Sigmoid colon (tissue), 7 donors: Measurements from ENCODE around the gene CDIPT. TPM values are rescaled to one million over a fixed set of nuclear protein-coding genes. Genes with fewer than 3 reads are reported as not detected.

Source experiments
- DNase-seq: peaks from one replicate; pipeline ENCODE4 v3.0.0-alpha.2; 2019
- H3K27ac ChIP-seq, 4 donors: fragments of 200-600 bp; sonication (generic); one replicate each; pipeline ENCODE4 v1.5.1; 2016 to 2019; ENCODE audit warnings: mild to moderate bottlenecking in 1 of 4
- H3K27me3 ChIP-seq, 3 donors: fragments of 200-600 bp; sonication (generic); one replicate each; pipeline ENCODE4 v1.5.1; 2019; ENCODE audit warnings: mild to moderate bottlenecking in 1 of 3
- H3K36me3 ChIP-seq, 4 donors: fragments of 200-600 bp; sonication (generic); one replicate each; pipeline ENCODE4 v1.5.1; 2016 to 2019
- H3K4me1 ChIP-seq, 4 donors: fragments of 200-600 bp; sonication (generic); one replicate each; pipeline ENCODE4 v1.5.1; 2017 to 2019
- H3K4me3 ChIP-seq, 4 donors: fragments of 200-600 bp; sonication (generic); one replicate each; pipeline ENCODE4 v1.5.1; 2017 to 2019; ENCODE audit warnings: mild to moderate bottlenecking in 2 of 4, moderate library complexity in 1 of 4
- H3K9me3 ChIP-seq, 4 donors: fragments of 200-600 bp in 3 of 4; sonication (generic) in 3 of 4; one replicate each; pipeline versions ENCODE4 v1.5.1 to v1.6.1; 2013 to 2019
- EP300 ChIP-seq, 4 donors: sonication (generic); formaldehyde crosslinking; IDR thresholded peaks; one replicate each; pipeline ENCODE4 v1.6.1; 2017; ENCODE audit warnings: antibody characterized with exemption in 4 of 4
- POLR2A ChIP-seq, 2 donors: fragments of 450-650 bp; IDR thresholded peaks; one replicate each; pipeline ENCODE4 v1.6.1; 2016; ENCODE audit warnings: antibody characterized with exemption in 2 of 2, mild to moderate bottlenecking in 2 of 2, moderate library complexity in 2 of 2
- POLR2AphosphoS5 ChIP-seq, 4 donors: sonication (generic); formaldehyde crosslinking; IDR thresholded peaks; one replicate each; pipeline ENCODE4 v1.6.1; 2017; ENCODE audit warnings: antibody characterized with exemption in 4 of 4
- WGBS, 2 donors: extraction: QIAGEN DNeasy Blood & Tissue Kit; methylation state at CpG; one replicate each; pipeline ENCODE4 v1.1.7; 2013; 5-methylcytosine and 5-hydroxymethylcytosine counted together
- intact Hi-C: fragments of 100-400 bp; cut with DNase I; formaldehyde crosslinking; loops from one replicate; pipeline ENCODE4 v1.15.1; 2023
- polyA plus RNA-seq, 3 donors: library from polyadenylated mRNA; stranded (reverse); fragments of 200-250 nt; gene quantifications; one replicate each; pipeline ENCODE4 v1.2.3, GENCODE V29; 2013
- small RNA-seq, 3 donors: library from RNA; depleted of rRNA; stranded (forward); fragments of <200 nt; gene quantifications; one replicate each; pipeline ENCODE3, GENCODE V24; 2016
- total RNA-seq, 4 donors: library from RNA; depleted of rRNA; stranded (reverse); fragments of >200 nt; gene quantifications; one replicate each; pipeline ENCODE4 v1.1.0, GENCODE V29; 2016
- TF ChIP-seq, protein P1 (sequence below), 4 experiments: fragments of 450-650 bp in 3 of 4; fragments of 200-600 bp in 1 of 4; IDR thresholded peaks; one replicate each; pipeline ENCODE4 v1.5.1; 2016 to 2019; ENCODE audit warnings: antibody characterized with exemption in 4 of 4, mild to moderate bottlenecking in 3 of 4, moderate library complexity in 2 of 4
- donor health status: healthy with polysubstance abuse.
- donor health status: Bipolar disorder and iron deficiency.
- donor health status: healthy.

The CDIPT gene
- total and polyA plus RNA-seq, 7 donors = 39.8 to 120 (median 107) TPM

DNA sequence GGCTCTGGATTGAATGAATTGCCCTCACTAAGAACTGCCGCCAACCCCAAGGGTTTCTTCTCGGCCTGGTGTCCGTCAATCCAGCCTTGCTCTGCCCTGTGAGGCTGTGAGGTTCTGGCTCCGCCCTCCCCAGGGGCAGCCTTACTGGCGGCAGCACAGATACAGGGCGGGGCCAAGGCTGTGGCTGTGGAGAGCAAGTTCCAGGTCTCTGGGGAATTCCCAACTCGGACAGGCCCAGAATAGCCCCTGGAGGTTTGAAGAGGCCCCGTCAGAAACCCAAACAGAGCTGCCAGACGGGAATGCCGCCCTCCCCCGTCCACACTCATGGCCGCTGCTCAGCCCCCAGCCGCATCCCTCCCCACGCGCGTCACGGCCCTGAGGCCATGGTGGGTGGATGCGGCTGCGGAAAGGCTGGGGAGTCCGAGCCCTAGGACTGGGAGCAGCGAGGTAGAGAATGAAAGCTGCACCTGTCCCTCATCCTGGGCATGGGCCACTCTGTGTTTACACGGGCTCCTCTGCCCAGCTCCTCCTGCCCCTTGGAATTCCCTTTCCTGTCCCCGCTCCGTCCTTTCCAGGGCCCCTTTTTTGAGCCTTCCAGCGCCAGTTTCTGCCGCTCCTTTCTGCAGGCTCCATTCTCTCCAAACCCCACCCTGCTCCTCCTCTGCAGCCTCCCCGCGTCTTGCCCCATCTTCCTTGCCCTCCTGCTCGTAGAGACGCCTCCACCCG is 51.7 kb downstream of the CDIPT start:
- intact Hi-C loops = loop anchor here (5.0 to 10.0 kb wide), 3 partner anchors 256 to 843 kb away; partner anchors contain the start of genes ALDOA, FBRS, PRR14 and TBX6
- 0 to 2% methylated on average over 31 of the region's 31 CpGs for WGBS, 2 donors

DNA sequence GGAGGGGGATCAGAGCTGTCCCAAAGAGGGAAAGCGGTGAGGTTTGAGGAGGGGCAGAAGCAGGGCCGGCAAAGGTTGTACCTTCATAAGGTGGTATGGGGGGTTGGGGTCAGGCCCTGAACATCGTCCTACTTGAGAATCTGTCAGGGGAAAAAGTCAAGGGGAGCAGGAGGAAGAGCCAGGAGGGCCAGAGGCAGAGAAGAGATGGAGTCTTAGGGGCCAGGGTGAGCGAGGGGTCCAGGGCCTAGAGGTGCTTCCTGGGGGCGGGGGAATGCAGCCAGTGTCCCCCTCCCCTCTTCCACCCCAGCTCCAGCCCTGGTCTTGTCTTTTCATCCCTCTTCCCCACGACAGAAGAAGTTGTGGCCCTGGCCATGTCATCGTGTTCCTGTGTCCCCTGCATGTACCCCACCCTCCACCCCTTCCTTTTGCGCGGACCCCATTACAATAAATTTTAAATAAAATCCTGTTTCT is 52.3 kb downstream of the CDIPT start:
- H3K27ac ChIP-seq = peak overlapping the region; percentile 94 to 97 (median 95)
- WGBS, 2 donors = 23 to 38% methylated on average over 9 of the region's 9 CpGs
- TF ChIP-seq EP300 (IDR thresholded peaks at IDR 0.05) = no peak
- no peak for TF ChIP-seq POLR2A (IDR thresholded peaks at IDR 0.05)
- no peak for TF ChIP-seq POLR2AphosphoS5 (IDR thresholded peaks at IDR 0.05)
- TF ChIP-seq, protein P1, sequence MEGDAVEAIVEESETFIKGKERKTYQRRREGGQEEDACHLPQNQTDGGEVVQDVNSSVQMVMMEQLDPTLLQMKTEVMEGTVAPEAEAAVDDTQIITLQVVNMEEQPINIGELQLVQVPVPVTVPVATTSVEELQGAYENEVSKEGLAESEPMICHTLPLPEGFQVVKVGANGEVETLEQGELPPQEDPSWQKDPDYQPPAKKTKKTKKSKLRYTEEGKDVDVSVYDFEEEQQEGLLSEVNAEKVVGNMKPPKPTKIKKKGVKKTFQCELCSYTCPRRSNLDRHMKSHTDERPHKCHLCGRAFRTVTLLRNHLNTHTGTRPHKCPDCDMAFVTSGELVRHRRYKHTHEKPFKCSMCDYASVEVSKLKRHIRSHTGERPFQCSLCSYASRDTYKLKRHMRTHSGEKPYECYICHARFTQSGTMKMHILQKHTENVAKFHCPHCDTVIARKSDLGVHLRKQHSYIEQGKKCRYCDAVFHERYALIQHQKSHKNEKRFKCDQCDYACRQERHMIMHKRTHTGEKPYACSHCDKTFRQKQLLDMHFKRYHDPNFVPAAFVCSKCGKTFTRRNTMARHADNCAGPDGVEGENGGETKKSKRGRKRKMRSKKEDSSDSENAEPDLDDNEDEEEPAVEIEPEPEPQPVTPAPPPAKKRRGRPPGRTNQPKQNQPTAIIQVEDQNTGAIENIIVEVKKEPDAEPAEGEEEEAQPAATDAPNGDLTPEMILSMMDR (IDR thresholded peaks at IDR 0.05) = no peak
- H3K9me3 ChIP-seq = no peaks in the 10 kb centered on the region
- intact Hi-C loops = loop anchor here (5.0 to 10.0 kb wide), 3 partner anchors 257 to 844 kb away; partner anchors contain the start of genes ALDOA, FBRS, PRR14 and TBX6
- H3K36me3 ChIP-seq = peaks cover 0 to 22% (median 8%) of the 10 kb centered on the region in 4 donors
- H3K4me3 ChIP-seq = peak overlapping the region in 1 of 4 donors; percentile 66
- H3K4me1 ChIP-seq = peaks cover 0 to 81% (median 75%) of the 10 kb centered on the region in 4 donors
- no peak for DNase-seq
- H3K27me3 ChIP-seq = no peaks in the 10 kb centered on the region

More for the DNA sequence above, 51.7 kb downstream of the CDIPT start:
- peak overlapping the region; percentile 46 to 66 (median 60) for H3K4me3 ChIP-seq
- no peaks in the 10 kb centered on the region for H3K27me3 ChIP-seq
- DNase-seq = peak; percentile 99
- peaks cover 0 to 22% (median 8%) of the 10 kb centered on the region in 4 donors for H3K36me3 ChIP-seq
- peaks cover 0 to 81% (median 75%) of the 10 kb centered on the region in 4 donors for H3K4me1 ChIP-seq
- TF ChIP-seq POLR2AphosphoS5 (IDR thresholded peaks at IDR 0.05) (peak; percentile 44 to 79 (median 78)), EP300 (IDR thresholded peaks at IDR 0.05) (no peak)
- no peaks in the 10 kb centered on the region for H3K9me3 ChIP-seq
- peak overlapping the region; percentile 94 to 97 (median 95) for H3K27ac ChIP-seq

DNA sequence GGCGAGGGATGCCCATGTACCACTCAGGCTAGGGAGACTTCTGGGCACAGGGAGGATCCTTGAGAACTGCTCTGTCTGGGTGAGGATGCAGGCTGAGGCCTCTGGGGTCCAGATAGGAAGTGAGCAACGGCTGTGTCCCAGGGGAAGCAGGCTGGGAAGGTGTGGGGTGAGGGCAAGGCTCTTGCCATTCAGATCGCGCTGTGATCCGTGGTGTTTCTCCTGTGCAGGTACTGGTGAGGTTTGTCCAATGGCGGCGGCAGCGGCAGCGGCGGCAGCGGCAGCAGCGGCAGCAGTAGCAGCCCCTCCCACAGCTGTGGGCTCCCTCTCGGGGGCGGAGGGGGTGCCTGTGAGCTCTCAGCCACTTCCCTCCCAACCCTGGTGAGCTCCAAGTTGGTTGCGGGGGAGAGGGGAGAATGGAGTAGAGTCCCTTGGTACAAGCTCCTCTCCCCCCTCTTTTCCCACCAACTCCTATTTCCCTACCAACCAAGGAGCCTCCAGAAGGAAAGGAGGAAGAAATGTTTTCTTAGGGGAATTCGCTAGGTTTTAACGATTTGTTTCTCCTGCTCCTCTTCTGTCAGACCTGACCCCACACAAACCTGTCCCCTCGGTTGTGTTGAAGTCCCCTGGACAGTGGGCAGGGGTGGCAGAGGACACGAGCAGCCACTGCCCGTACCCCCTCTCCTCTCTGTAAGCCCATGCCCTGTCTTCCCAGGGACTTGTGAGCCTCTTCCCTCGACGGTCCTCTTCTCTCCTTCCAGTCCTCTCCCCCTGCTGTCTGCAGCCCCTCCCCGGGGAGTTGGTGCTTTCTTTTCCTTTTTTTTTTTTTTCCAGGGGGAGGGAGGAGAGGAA is 53.0 kb downstream of the CDIPT start:
- Histone ChIP-seq H3K27me3 (no peaks in the 10 kb centered on the region), H3K9me3 (no peaks in the 10 kb centered on the region), H3K36me3 (peaks cover 0 to 22% (median 8%) of the 10 kb centered on the region in 4 donors), H3K27ac (peak overlapping the region; percentile 94 to 97 (median 95)), H3K4me3 (no peak overlapping the region), H3K4me1 (peaks cover 0 to 78% (median 72%) of the 10 kb centered on the region in 4 donors)
- 52 to 58% methylated on average over 23 of the region's 23 CpGs for WGBS, 2 donors
- intact Hi-C loops = loop anchor here (5.0 to 10.0 kb wide), 3 partner anchors 257 to 845 kb away; partner anchors contain the start of genes ALDOA, FBRS, PRR14 and TBX6
- DNase-seq = no peak
- TF ChIP-seq, protein P1 (IDR thresholded peaks at IDR 0.05) = no peak
- TF ChIP-seq POLR2AphosphoS5 (IDR thresholded peaks at IDR 0.05) (no peak), EP300 (IDR thresholded peaks at IDR 0.05) (no peak), POLR2A (IDR thresholded peaks at IDR 0.05) (no peak)

DNA sequence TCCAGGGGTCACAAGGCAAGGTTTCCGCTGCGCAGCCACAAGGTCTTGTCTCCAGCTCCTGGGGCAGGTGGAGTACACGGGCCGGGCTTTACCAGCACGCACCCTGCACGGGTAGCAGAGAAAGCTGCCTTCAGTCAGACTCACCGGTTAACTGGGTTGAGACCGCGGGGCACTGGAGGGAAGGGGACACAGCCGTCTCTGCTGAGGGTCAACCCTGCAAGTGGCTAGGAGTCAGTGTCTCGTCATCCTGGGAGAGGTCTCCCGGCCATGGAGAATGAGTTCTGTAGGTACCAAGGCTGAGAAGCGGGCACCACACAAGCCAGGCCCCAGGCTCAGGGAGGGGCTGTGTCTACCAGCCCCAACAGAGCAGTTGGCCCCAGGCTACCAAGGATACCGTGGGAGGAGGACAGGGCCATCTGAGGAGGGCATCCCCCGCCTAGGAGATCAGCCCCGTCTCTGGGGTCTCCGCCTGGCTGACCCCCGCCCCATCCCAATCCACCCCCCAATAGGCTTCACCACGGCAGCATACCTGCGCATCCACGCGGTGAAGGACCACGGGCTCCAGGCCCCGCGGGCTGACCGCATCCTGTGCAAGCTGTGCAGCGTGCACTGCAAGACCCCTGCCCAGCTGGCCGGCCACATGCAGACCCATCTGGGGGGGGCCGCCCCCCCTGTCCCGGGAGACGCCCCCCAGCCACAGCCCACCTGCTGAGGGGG is 53.8 kb downstream of the CDIPT start:
- Histone ChIP-seq H3K4me3 (peak overlapping the region in 1 of 4 donors; percentile 59), H3K27me3 (no peaks in the 10 kb centered on the region), H3K27ac (peak overlapping the region; percentile 94 to 97 (median 95)), H3K36me3 (peaks cover 0 to 22% (median 8%) of the 10 kb centered on the region in 4 donors), H3K4me1 (peaks cover 0 to 75% (median 69%) of the 10 kb centered on the region in 4 donors), H3K9me3 (no peaks in the 10 kb centered on the region)
- TF ChIP-seq, protein P1 (IDR thresholded peaks at IDR 0.05) = no peak
- 72 to 81% methylated on average over 31 of the region's 31 CpGs for WGBS, 2 donors
- intact Hi-C loops = no loop called here
- no peak for DNase-seq

Small RNAs within 50 kb of the gene (small RNA-seq; reads per million reads assigned to genes)
- gene AC009133.6 = 0 reads per million in 3 donors
- 0 reads per million in 3 donors for gene AC120114.4

Other genes with a start within 250 kb of the CDIPT start
- gene SPN, start 200.0 kb downstream of the CDIPT start, total RNA-seq = 1 to 10 TPM in 2 of 4 donors, under 1 TPM in 2; 0.28 to 1.6 (median 0.94) TPM
- 10 to 100 TPM in 1 of 3 donors, 1 to 10 TPM in 1, under 1 TPM in 1; 0.60 to 13.3 (median 6.7) TPM for gene SPN, start 200.0 kb downstream of the CDIPT start, polyA plus RNA-seq
- gene QPRT, start 184.0 kb downstream of the CDIPT start, total RNA-seq = 10 to 100 TPM in 2 of 4 donors, 1 to 10 TPM in 2; 4.3 to 11.1 (median 7.4) TPM
- 10 to 100 TPM; 22.2 to 40.5 (median 34.7) TPM for gene QPRT, start 184.0 kb downstream of the CDIPT start, polyA plus RNA-seq
- 1 to 10 TPM in 2 of 4 donors, under 1 TPM in 2; 0.82 to 2.5 (median 1.0) TPM for gene C16orf54, start 117.2 kb downstream of the CDIPT start, total RNA-seq
- gene C16orf54, start 117.2 kb downstream of the CDIPT start, polyA plus RNA-seq = 10 to 100 TPM in 1 of 3 donors, under 1 TPM in 1, not detected in 1; 0.46 to 10.1 TPM
- gene ZG16, start 85.0 kb downstream of the CDIPT start, total RNA-seq = 1 to 10 TPM in 1 of 4 donors, not detected in 3; 1.4 TPM
- gene ZG16, start 85.0 kb downstream of the CDIPT start, polyA plus RNA-seq = 1,000 to 10,000 TPM in 1 of 3 donors, 100 to 1,000 TPM in 2; 237 to 1,249 (median 770) TPM
- 10 to 100 TPM; 11.5 to 16.1 (median 13.7) TPM for gene KIF22, start 72.5 kb downstream of the CDIPT start, total RNA-seq
- 10 to 100 TPM; 28.0 to 71.5 (median 31.2) TPM for gene KIF22, start 72.5 kb downstream of the CDIPT start, polyA plus RNA-seq
- 100 to 1,000 TPM in 1 of 4 donors, 10 to 100 TPM in 3; 59.6 to 102 (median 67.2) TPM for gene MAZ, start 56.7 kb downstream of the CDIPT start, total RNA-seq
- 100 to 1,000 TPM; 137 to 226 (median 192) TPM for gene MAZ, start 56.7 kb downstream of the CDIPT start, polyA plus RNA-seq
- 10 to 100 TPM in 2 of 4 donors, 1 to 10 TPM in 2; 5.4 to 22.7 (median 9.6) TPM for gene PRRT2, start 51.0 kb downstream of the CDIPT start, total RNA-seq
- 1 to 10 TPM in 1 of 3 donors, under 1 TPM in 1, not detected in 1; 0.69 to 2.2 TPM for gene PRRT2, start 51.0 kb downstream of the CDIPT start, polyA plus RNA-seq
- 10 to 100 TPM; 18.5 to 29.9 (median 25.7) TPM for gene PAGR1, start 47.1 kb downstream of the CDIPT start, total RNA-seq
- gene PAGR1, start 47.1 kb downstream of the CDIPT start, polyA plus RNA-seq = 10 to 100 TPM; 20.4 to 36.6 (median 29.1) TPM
- 10 to 100 TPM; 62.3 to 94.5 (median 68.6) TPM for gene MVP, start 42.8 kb downstream of the CDIPT start, total RNA-seq
- 100 to 1,000 TPM; 201 to 368 (median 265) TPM for gene MVP, start 42.8 kb downstream of the CDIPT start, polyA plus RNA-seq
- gene SEZ6L2, start 36.3 kb upstream of the CDIPT start, total RNA-seq = 1 to 10 TPM in 3 of 4 donors, under 1 TPM in 1; 0.66 to 9.1 (median 1.4) TPM
- 1 to 10 TPM in 2 of 3 donors, under 1 TPM in 1; 0.60 to 6.2 (median 1.6) TPM for gene SEZ6L2, start 36.3 kb upstream of the CDIPT start, polyA plus RNA-seq
- gene ASPHD1, start 37.3 kb upstream of the CDIPT start, total RNA-seq = 1 to 10 TPM in 2 of 4 donors, under 1 TPM in 1, not detected in 1; 0.95 to 2.2 (median 2.1) TPM
- gene ASPHD1, start 37.3 kb upstream of the CDIPT start, polyA plus RNA-seq = 1 to 10 TPM; 2.4 to 3.4 (median 3.2) TPM
- 10 to 100 TPM in 3 of 4 donors, 1 to 10 TPM in 1; 9.8 to 20.5 (median 14.1) TPM for gene KCTD13, start 63.0 kb upstream of the CDIPT start, total RNA-seq
- gene KCTD13, start 63.0 kb upstream of the CDIPT start, polyA plus RNA-seq = 10 to 100 TPM in 2 of 3 donors, 1 to 10 TPM in 1; 5.4 to 26.1 (median 18.7) TPM
- gene TMEM219, start 98.9 kb upstream of the CDIPT start, total RNA-seq = 100 to 1,000 TPM; 103 to 136 (median 112) TPM
- 100 to 1,000 TPM; 178 to 314 (median 297) TPM for gene TMEM219, start 98.9 kb upstream of the CDIPT start, polyA plus RNA-seq
- 10 to 100 TPM; 26.8 to 38.5 (median 29.7) TPM for gene TAOK2, start 110.6 kb upstream of the CDIPT start, total RNA-seq
- gene TAOK2, start 110.6 kb upstream of the CDIPT start, polyA plus RNA-seq = 10 to 100 TPM in 2 of 3 donors, 1 to 10 TPM in 1; 9.0 to 42.2 (median 12.7) TPM
- gene HIRIP3, start 132.4 kb upstream of the CDIPT start, total RNA-seq = 10 to 100 TPM; 15.8 to 22.7 (median 19.7) TPM
- 10 to 100 TPM in 1 of 3 donors, 1 to 10 TPM in 2; 9.0 to 14.4 (median 9.7) TPM for gene HIRIP3, start 132.4 kb upstream of the CDIPT start, polyA plus RNA-seq
- gene INO80E, start 133.0 kb upstream of the CDIPT start, total RNA-seq = 100 to 1,000 TPM in 1 of 4 donors, 10 to 100 TPM in 3; 49.2 to 174 (median 54.7) TPM
- 10 to 100 TPM; 50.6 to 89.7 (median 60.1) TPM for gene INO80E, start 133.0 kb upstream of the CDIPT start, polyA plus RNA-seq
- 1 to 10 TPM in 1 of 4 donors, under 1 TPM in 1, not detected in 2; 0.36 to 3.9 TPM for gene DOC2A, start 147.8 kb upstream of the CDIPT start, total RNA-seq
- 1 to 10 TPM in 2 of 3 donors, under 1 TPM in 1; 0.92 to 4.6 (median 1.8) TPM for gene DOC2A, start 147.8 kb upstream of the CDIPT start, polyA plus RNA-seq
- not detected for gene C16orf92, start 160.0 kb upstream of the CDIPT start, total RNA-seq
- gene C16orf92, start 160.0 kb upstream of the CDIPT start, polyA plus RNA-seq = not detected
- not detected for gene TLCD3B, start 168.0 kb upstream of the CDIPT start, total RNA-seq
- under 1 TPM in 1 of 3 donors, not detected in 2; 0.54 TPM for gene TLCD3B, start 168.0 kb upstream of the CDIPT start, polyA plus RNA-seq
- 1,000 to 10,000 TPM in 1 of 4 donors, 100 to 1,000 TPM in 3; 905 to 1,010 (median 960) TPM for gene ALDOA, start 202.5 kb upstream of the CDIPT start, total RNA-seq
- gene ALDOA, start 202.5 kb upstream of the CDIPT start, polyA plus RNA-seq = 1,000 to 10,000 TPM; 1,265 to 1,667 (median 1,498) TPM
- 10 to 100 TPM; 39.2 to 45.6 (median 43.6) TPM for gene PPP4C, start 212.8 kb upstream of the CDIPT start, total RNA-seq
- 100 to 1,000 TPM; 118 to 155 (median 146) TPM for gene PPP4C, start 212.8 kb upstream of the CDIPT start, polyA plus RNA-seq
- gene TBX6, start 228.7 kb upstream of the CDIPT start, total RNA-seq = 1 to 10 TPM in 3 of 4 donors, under 1 TPM in 1; 0.54 to 1.7 (median 1.1) TPM
- gene TBX6, start 228.7 kb upstream of the CDIPT start, polyA plus RNA-seq = 1 to 10 TPM in 1 of 3 donors, under 1 TPM in 2; 0.23 to 1.1 (median 0.60) TPM
- gene YPEL3, start 233.0 kb upstream of the CDIPT start, total RNA-seq = 100 to 1,000 TPM in 2 of 4 donors, 10 to 100 TPM in 2; 82.1 to 110 (median 103) TPM
- 100 to 1,000 TPM in 2 of 3 donors, 10 to 100 TPM in 1; 57.6 to 126 (median 107) TPM for gene YPEL3, start 233.0 kb upstream of the CDIPT start, polyA plus RNA-seq